Right forelimb (tissue), 1 donor: ENCODE results near the gene NHS.

Source experiments
- DNase-seq: peaks from one replicate; pipeline ENCODE4 v3.0.0-alpha.2; 2018

NHS gene

DNA sequence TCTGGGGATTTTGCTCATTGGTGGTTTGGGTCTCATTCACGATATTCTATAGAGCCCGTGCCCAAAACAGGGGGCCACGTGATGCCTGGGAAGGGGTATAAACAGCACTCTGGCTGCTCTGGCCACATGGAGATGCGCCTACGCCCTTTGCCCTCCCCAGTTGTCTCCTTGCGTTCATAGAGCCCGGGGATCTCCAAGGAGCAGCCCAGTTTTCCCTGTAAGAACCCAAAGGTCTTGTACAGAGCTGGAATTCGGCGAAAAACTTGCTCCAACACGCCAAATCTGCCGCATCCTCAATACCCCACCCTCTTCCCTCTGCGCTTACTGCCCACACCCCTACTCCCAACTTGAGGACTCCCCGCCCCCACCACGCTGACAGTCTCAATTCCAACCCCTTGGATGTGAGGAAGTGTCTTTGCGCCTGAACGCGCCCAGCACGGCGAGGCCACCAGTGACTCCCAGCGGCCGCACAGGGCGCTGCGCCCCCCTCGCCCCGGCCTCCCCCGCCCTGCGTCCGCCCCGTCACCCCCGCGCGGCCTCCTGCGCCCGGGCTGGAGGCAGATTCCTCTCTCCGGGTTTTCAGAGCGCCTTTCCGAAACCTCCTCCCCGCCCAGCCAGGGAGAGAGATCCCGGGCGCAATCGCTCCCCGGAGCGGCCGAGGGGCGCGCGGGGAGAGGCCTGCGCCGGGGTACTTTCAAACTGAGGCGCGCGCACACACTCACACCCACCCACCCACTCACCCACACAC is at the start of gene NHS:
NHS (plus strand) TSS at position 582 of the 748 bp plus-strand sequence. CDS start 558 bp downstream, outside the sequence.
- peak; percentile 85 for DNase-seq

DNA sequence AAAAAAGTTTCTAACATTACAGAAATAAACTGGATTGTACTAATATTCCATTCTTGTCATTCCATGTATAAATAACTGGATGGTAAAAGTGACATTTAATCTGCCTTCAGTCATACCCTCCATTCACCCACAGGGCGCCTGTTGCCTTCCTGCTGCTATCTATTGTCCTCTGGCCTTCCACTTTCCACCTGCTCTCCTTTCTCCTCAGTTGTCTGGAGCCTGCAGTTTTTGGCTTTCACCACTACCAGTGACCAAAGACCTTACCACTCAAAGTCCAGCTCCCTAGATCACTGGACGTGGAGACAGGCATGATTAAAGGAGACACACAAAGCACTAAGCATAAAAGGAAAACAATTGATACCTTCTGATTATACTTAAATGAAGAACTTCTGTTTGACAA is 46.2 kb upstream of the NHS start:
- no peak for DNase-seq

DNA sequence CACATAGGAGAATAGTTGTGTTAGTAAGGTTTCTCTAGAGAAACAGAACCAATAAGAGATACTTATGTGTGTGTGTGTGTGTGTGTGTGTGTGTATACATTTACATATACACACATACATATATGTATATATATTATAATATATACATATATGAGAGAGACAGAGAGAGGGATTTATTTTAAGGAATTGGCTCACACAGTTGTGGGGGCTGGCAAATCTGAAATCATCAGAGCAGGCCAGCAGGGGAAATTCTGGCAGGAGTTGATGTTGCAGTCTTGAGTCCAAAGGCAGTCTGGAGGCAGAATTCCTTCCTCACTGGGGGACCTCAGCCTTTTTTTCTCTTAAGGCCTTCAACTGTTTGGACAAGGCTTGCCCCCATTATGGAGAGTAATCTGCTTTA is 38.6 kb upstream of the NHS start:
- no peak for DNase-seq

GRCh38 chrX:17355976-17356375 is 19.0 kb upstream of the NHS start:
- DNase-seq, result no peak

DNA sequence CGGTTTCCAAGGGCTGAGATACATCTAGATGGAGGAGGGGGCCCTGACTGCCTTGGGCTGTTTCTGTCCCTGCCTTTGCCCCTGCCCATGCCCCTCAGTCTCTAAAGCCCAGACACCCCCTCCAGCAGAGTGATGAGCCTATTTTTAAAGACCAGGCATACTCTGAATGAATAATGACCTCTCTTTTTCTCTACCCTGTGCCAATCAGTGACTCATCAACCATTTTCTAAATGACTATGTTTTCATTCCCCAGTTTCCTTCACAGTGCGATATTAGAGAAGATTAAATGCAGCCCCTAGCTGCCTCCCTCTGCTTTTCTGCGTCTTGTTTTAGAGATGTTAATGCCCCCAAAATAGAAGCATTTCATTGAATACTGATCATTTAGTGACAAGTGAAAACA is 15.5 kb upstream of the NHS start:
- DNase-seq, result no peak

DNA sequence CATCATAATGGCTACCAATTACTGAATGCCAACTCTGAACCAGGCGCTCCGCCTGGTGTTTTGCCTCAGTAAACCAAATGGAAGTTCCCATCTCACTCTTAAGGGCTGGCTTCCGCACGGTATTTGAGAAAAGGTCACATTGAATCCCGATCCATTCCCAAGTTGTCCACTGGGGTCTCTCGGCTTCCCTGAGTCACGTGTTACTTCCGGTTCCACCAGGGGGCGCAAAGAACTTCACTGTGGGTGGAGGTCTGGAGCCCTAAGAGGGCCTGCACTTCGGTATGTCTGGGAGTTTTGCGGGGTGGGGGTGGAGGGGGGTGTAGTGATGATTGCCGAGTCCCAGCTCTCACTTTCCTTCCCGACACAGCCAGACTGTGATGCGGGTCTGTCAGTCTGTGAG is 13.4 kb upstream of the NHS start:
- no peak for DNase-seq

DNA sequence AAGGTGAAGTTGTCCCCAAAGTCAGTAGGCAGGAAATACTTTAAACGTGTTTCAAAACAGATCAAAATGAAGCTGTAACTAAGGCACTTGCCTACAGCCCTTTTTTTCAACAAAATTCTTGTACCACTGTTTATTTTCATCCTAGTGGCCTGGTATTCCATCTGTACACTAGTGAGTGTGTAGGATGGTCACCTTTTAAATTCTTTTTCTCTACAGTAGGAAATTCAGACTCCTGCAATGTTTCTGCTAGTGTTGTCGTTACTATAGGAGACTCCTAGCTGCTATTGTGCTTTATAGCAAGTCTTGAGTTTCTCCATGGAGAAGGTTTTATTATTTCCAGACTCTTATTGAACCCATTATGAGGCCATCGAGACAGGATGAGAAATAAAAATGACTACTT is 7.0 kb upstream of the NHS start:
- DNase-seq, result no peak

DNA sequence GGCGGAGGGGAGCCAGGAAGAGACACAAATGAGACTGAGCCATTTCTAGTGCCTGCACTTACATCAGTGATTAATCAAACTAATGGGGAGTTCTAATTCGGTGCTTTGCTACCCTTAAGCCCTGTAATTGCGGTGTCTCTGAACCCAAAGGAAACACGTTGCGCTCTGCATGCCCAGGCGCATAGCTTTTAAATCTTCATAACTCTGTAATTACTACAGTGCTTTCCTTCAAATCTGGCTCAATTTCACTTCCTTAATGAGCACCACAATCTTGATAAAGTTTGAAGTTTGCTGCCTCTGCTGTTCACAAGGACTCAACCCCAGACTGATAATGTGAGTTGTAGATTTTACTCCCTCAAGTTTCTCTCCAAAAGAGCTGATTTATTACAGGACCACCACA is 5.7 kb upstream of the NHS start:
- DNase-seq, result no peak

DNA sequence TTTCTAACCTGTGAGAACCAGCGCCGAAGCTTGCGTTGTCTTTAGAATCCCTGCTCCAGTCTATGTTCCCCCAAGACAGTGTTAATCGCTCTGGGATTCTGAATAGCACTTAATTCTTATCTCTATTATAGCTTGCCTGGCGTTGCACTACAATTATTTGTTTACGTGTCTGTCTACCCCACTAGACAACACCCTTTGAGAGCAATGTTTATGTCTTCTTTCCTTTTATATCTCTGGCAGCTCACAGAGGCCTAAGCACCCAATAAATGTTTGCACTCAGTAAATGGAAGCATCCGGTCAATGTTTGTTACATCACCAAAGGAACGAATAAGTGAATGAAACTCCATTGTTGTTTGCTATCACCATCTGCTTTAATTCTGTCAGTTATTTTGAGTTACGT is 4.8 kb upstream of the NHS start:
- DNase-seq, result no peak

GRCh38 chrX:17372052-17372451 is 2.9 kb upstream of the NHS start:
- no peak for DNase-seq

DNA sequence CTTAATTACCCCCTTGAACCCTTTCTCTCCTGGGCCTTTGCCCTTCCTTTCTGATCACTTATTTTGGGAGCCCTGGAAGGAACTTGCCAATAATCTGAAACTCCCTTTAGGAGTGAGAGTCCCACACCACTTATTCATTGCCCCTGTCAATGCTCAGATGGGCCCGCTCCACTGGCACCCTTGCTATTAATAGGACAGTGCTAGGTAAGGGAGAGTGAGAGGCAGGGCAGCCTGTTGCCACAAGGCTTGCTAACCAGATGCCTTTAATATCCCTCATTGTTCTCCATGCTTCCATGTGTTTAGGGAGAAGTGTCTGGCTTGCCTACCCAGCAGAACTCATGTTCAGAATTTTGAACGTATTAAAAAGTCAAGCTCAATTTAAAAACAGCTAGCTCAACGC is 1.7 kb upstream of the NHS start:
- DNase-seq, result no peak

DNA sequence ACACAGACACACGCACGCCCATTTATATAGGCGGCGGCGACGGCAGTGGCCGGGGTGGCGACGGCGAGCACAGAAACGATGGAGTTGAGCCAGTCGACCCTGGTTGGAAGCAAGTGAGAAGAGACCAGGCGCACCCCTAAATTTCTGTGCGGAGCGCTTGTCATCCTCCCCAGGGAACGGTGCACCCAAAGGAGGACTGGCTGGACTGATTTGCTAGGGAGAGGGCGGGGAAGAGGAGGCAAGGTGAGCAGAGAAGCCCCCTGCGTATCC is 302 bp downstream of the NHS start:
- DNase-seq, result no peak

DNA sequence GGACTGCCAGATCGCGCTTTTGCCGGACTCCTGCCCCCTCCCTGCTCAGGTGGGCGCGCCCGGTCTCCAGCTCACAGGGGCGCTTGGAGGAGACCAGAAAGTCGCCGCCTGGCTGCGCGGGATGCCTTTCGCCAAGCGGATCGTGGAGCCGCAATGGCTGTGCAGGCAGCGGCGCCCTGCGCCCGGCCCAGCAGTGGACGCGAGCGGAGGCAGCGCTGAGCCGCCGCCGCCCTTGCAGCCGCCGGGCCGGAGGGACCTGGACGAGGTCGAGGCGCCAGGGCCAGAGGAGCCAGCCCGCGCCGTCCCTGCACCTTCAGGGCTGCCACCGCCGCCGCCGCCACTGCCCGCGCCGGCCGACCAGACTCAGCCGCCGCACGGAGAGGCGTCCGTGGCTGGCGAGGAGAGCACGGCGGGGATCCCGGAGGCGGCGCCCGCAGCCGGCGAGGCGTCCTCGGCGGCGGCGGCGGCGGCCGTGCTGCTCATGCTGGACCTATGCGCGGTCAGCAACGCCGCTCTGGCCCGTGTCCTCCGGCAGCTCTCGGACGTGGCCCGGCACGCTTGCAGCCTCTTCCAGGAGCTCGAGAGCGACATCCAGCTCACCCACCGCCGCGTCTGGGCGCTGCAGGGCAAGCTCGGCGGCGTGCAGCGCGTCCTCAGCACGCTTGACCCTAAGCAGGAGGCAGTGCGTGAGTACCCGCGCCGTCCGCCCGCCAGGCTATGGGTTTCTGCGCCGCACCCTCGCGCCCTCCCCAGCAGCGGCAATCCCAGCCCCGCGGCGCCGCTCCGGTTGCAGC is 834 bp downstream of the NHS start:
- peak; percentile 48 for DNase-seq

- peak; percentile 42 for DNase-seq
Measured at GRCh38 chrX:17376431-17377077, 1.6 kb downstream of the NHS start.

- peak; percentile 45 for DNase-seq
Measured at GRCh38 chrX:17377091-17377717, 2.2 kb downstream of the NHS start.

DNA sequence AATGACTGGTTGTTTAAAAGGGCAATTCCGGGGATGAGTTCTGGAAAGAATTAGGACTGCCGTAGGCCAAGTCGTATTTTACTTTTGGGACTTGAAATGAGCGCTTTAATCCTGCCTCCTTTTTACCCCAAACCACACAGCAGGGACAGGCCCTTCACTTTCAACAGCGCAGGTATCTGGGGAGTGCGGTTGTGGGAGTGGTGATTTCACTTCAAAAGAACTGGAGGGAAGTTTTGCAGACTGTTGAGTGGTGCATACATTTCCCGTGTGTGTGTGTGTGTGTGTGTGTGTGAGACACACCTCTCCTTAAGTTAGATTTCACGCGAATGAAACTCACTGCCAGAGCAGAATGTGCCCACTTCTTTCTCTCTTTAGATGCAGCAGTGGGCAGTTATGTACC is 2.8 kb downstream of the NHS start:
- no peak for DNase-seq

DNA sequence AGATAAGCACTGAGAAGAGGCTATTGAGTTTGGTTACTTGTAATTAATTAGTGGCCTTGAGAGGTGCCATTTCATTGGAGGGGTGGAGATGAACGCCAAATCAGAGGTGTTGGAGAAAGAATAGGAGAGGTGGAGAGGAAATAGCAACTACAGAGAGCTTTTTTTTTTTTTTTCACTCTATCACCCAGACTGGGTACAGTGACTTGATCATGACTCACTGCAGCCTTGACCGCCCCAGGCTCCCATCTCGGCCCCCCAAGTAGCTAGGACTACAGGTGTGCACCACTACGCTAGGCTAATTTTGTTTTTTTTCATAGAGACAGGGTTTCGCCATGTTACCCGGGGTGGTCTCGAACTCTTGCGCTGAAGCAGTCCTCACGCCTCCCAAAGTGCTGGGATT is 5.2 kb downstream of the NHS start:
- no peak for DNase-seq

- no peak for DNase-seq
Measured at GRCh38 chrX:17390419-17390850, 15.4 kb downstream of the NHS start.

DNA sequence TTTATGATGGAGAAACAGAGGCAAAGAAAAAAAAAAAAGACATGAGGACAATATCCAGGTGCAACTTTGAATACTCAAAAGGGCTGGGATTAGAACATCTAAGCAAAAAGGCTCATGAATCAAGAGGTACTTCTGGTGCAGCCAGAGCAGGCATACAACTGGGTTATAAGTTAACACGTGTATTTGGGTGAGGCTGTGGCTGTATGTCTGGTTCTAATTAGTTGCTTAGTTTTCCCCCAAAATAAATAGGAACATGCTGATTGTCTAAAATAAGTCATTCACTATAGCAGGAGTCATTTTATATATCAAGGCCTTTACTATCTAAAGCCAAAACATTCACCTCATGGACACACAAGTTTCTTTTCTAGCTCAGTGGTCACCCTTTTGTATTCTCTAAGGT is 20.2 kb downstream of the NHS start:
- no peak for DNase-seq

- no peak for DNase-seq
Measured at GRCh38 chrX:17397074-17397473, 22.1 kb downstream of the NHS start.

- no peak for DNase-seq
Measured at GRCh38 chrX:17403189-17403691, 28.2 kb downstream of the NHS start.

DNA sequence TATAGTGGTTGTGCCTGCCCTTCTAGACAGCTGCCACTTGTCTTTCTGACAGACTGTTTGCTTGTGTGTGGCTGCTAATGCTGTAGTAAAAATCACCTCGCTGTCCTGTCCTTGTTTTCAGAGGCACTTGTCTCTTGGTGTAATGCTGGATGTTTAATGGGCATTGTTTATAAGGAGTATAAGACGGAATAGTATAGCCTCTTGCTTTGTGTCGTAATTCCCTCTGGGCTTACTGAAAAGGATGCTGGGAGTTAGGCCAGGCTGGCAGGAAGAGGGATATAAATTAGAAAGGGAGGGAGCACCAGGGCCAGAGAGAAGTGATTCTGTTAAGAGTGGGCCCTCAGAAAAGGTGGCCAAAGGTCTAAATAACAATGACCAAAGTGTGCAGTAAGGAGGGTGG is 29.0 kb downstream of the NHS start:
- DNase-seq, result no peak

- DNase-seq, result no peak
Measured at GRCh38 chrX:17405225-17405969, 30.4 kb downstream of the NHS start.
